ENCODE measurements around the gene SLC38A3. TPM values are rescaled to one million over a fixed set of nuclear protein-coding genes. Genes with fewer than 3 reads are reported as not detected.

SLC38A3 gene
- total RNA-seq, 1 experiment from 2014 or later, result 6.0 TPM

GRCh38 chr3:50219285-50219684 is 14.2 kb downstream of the SLC38A3 start:
- H3K27ac ChIP-seq (ENCODE audit: low read length), result no peak overlapping the region
- no peaks in the 10 kb centered on the region for H3K27me3 ChIP-seq (ENCODE audit: control insufficient read depth, insufficient read depth, low read length)
- H3K4me1 ChIP-seq (ENCODE audit: control insufficient read depth, insufficient read depth, low read length), result no peaks in the 10 kb centered on the region
- intact Hi-C loops (cut with micrococcal nuclease; ENCODE audit: unreplicated experiment) (no loop called here), in situ Hi-C loops (cut with HindIII; ENCODE audit: low pct_unique_long_range_greater_than_20kb, low sequenced_read_pairs) (no loop called here)
- no peaks in the 10 kb centered on the region for H3K36me3 ChIP-seq (ENCODE audit: control insufficient read depth, insufficient read depth, low read length)
- DNase-seq (ENCODE audit: low read depth, low spot score) (no peak), ATAC-seq (no peak)
- TF ChIP-seq CTCF (IDR thresholded peaks at IDR 0.05) (no peak), POLR2AphosphoS5 (IDR thresholded peaks at IDR 0.05; ENCODE audit: low read depth, low read length) (no peak)
- no TSS peak for BruUV-seq (replicated peaks)
- no peak overlapping the region for H3K4me3 ChIP-seq (ENCODE audit: low read depth in 2 of 2, low read length in 2 of 2)
- POLR2A ChIA-PET, result interaction anchor here (0.5 kb wide), 1 partner anchor 26 kb away, joined by 5 read pairs; no protein-coding TSS in a partner anchor
- no peaks in the 10 kb centered on the region for H3K9me3 ChIP-seq (ENCODE audit: control insufficient read depth, insufficient read depth, low read depth, low read length)
- CTCF ChIA-PET, result no interaction called here

GRCh38 chr3:50220109-50220508 is 15.0 kb downstream of the SLC38A3 start:
- Histone ChIP-seq H3K4me1 (ENCODE audit: control insufficient read depth, insufficient read depth, low read length) (no peaks in the 10 kb centered on the region), H3K27me3 (ENCODE audit: control insufficient read depth, insufficient read depth, low read length) (no peaks in the 10 kb centered on the region), H3K9me3 (ENCODE audit: control insufficient read depth, insufficient read depth, low read depth, low read length) (no peaks in the 10 kb centered on the region), H3K27ac (ENCODE audit: low read length) (no peak overlapping the region), H3K36me3 (ENCODE audit: control insufficient read depth, insufficient read depth, low read length) (no peaks in the 10 kb centered on the region), H3K4me3 (ENCODE audit: low read depth in 2 of 2, low read length in 2 of 2) (no peak overlapping the region)
- no peak for ATAC-seq
- CTCF ChIA-PET, result no interaction called here
- no peak for TF ChIP-seq TCF7L2 (IDR thresholded peaks at IDR 0.05; ENCODE audit: low read depth, low read length)
- no TSS peak for BruUV-seq (replicated peaks)
- in situ Hi-C loops (cut with HindIII; ENCODE audit: low pct_unique_long_range_greater_than_20kb, low sequenced_read_pairs) (no loop called here), intact Hi-C loops (cut with micrococcal nuclease; ENCODE audit: unreplicated experiment) (no loop called here)
- DNase-seq (ENCODE audit: low read depth, low spot score), result no peak
- POLR2A ChIA-PET, result no interaction called here

- in situ Hi-C loops (cut with HindIII; ENCODE audit: low pct_unique_long_range_greater_than_20kb, low sequenced_read_pairs), result no loop called here
Measured at GRCh38 chr3:50221051-50221410, 16.0 kb downstream of the SLC38A3 start.

More at GRCh38 chr3:50221051-50221410, 16.0 kb downstream of the SLC38A3 start:
- Histone ChIP-seq H3K4me1 (ENCODE audit: control insufficient read depth, insufficient read depth, low read length) (no peaks in the 10 kb centered on the region), H3K9me3 (ENCODE audit: control insufficient read depth, insufficient read depth, low read depth, low read length) (no peaks in the 10 kb centered on the region), H3K36me3 (ENCODE audit: control insufficient read depth, insufficient read depth, low read length) (no peaks in the 10 kb centered on the region), H3K27ac (ENCODE audit: low read length) (no peak overlapping the region), H3K4me3 (ENCODE audit: low read depth in 2 of 2, low read length in 2 of 2) (no peak overlapping the region), H3K27me3 (ENCODE audit: control insufficient read depth, insufficient read depth, low read length) (no peaks in the 10 kb centered on the region)
- ATAC-seq, result no peak
- no TSS peak for BruUV-seq (replicated peaks)
- POLR2A ChIA-PET, result no interaction called here
- TF ChIP-seq TCF7L2 (IDR thresholded peaks at IDR 0.05; ENCODE audit: low read depth, low read length) (no peak), POLR2AphosphoS5 (IDR thresholded peaks at IDR 0.05; ENCODE audit: low read depth, low read length) (no peak), CTCF (IDR thresholded peaks at IDR 0.05) (no peak), SIN3A (IDR thresholded peaks at IDR 0.05; ENCODE audit: borderline replicate concordance, insufficient read depth, low read depth, low read length) (no peak), REST (IDR thresholded peaks at IDR 0.05; ENCODE audit: insufficient read depth in 1 of 2, low read depth in 2 of 2, low read length in 1 of 2) (no peak)
- no peak for DNase-seq (ENCODE audit: low read depth, low spot score)
- CTCF ChIA-PET, result no interaction called here
- intact Hi-C loops (cut with micrococcal nuclease; ENCODE audit: unreplicated experiment), result no loop called here

Measured in Panc1 (cell line).